IPS DF 6.9 (cell line): Measurements from ENCODE around the gene MYH11.
"Not testable (repeated sequence)": the region's sequence is repeated elsewhere in the genome, so short reads cannot be mapped to it uniquely, and the experiment has no call there.

Experiments used
- DNase-seq: peaks from one replicate; pipeline ENCODE4 v3.0.0-alpha.2; 2013; ENCODE audit warnings: low read depth, low spot score
- H3K27ac ChIP-seq: one replicate; pipeline ENCODE4 v1.5.1; 2013; ENCODE audit warnings: low read length, control low read depth
- H3K27me3 ChIP-seq: 2 replicates; pipeline ENCODE4 v1.6.1; 2013; ENCODE audit warnings: mild to moderate bottlenecking, low read length; ENCODE audit not compliant: control insufficient read depth, insufficient read depth
- H3K36me3 ChIP-seq: 2 replicates; pipeline ENCODE4 v1.6.1; 2013; ENCODE audit warnings: low read length; ENCODE audit not compliant: control insufficient read depth, insufficient read depth
- H3K4me1 ChIP-seq: 2 replicates; pipeline ENCODE4 v1.6.1; 2013; ENCODE audit warnings: low read length; ENCODE audit not compliant: control insufficient read depth, insufficient read depth
- H3K4me3 ChIP-seq: 2 replicates; pipeline ENCODE4 v1.5.1; 2013; ENCODE audit warnings: mild to moderate bottlenecking, low read length
- H3K9me3 ChIP-seq: 2 replicates; pipeline ENCODE4 v1.6.1; 2013; ENCODE audit warnings: low read length, inconsistent platforms; ENCODE audit not compliant: control insufficient read depth, insufficient read depth
- WGBS: extraction: QIAGEN DNeasy Blood & Tissue Kit; methylation state at CpG from one replicate; pipeline ENCODE4 v1.1.7; 2013; ENCODE audit warnings: mixed read lengths, missing lambda C conversion rate; ENCODE audit not compliant: insufficient read length, insufficient coverage; 5-methylcytosine and 5-hydroxymethylcytosine counted together

The MYH11 gene

DNA sequence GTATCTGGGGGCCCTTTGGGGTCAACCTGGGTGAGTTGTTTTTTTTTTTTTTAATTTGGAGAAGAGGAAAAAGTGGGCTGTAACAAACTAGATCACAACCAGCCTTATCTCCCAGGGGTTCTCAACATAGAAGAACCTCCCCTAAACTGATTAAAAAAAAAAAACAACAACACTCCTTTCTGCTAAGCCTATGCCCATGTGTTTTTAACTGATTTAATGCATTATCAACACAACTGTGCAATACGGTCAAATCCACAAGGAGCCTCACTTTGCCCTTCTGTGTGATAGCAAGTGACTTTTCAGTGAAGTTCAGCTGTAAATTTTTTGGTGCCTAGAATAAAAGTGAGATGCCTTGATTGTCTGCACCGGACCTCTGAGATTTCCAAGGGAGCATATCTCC, 646 bp downstream of the MYH11 start:
- H3K4me3 ChIP-seq = no peak overlapping the region
- no peaks in the 10 kb centered on the region for H3K4me1 ChIP-seq
- no peaks in the 10 kb centered on the region for H3K36me3 ChIP-seq
- no peak overlapping the region for H3K27ac ChIP-seq
- no peaks in the 10 kb centered on the region for H3K9me3 ChIP-seq
- peaks cover 22% of the 10 kb centered on the region; the same call in 1 of the 2 replicates for H3K27me3 ChIP-seq
- no peak for DNase-seq
- WGBS = no CpG with 5 or more reads among the region's 2 CpGs

DNA sequence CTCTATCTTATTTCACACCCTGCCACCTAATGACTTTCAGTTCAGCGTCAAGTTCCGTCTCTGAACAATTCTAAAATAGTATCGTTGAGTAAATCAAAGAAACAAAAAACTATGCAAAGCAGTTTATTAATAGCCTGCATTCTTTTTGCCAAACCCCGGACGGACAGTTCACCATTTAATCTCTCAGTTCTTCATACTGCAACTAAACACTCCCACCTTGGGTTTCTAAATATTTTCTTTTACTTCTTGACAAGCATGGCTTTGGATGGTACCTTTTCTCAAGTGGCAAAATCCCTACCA, 1.2 kb downstream of the MYH11 start:
- Histone ChIP-seq H3K27ac (no peak overlapping the region), H3K9me3 (no peaks in the 10 kb centered on the region), H3K36me3 (no peaks in the 10 kb centered on the region), H3K4me1 (no peaks in the 10 kb centered on the region), H3K27me3 (peaks cover 22% of the 10 kb centered on the region; the same call in 1 of the 2 replicates), H3K4me3 (no peak overlapping the region)
- no peak for DNase-seq
- WGBS = 100% methylated on average over 2 of the region's 5 CpGs

DNA sequence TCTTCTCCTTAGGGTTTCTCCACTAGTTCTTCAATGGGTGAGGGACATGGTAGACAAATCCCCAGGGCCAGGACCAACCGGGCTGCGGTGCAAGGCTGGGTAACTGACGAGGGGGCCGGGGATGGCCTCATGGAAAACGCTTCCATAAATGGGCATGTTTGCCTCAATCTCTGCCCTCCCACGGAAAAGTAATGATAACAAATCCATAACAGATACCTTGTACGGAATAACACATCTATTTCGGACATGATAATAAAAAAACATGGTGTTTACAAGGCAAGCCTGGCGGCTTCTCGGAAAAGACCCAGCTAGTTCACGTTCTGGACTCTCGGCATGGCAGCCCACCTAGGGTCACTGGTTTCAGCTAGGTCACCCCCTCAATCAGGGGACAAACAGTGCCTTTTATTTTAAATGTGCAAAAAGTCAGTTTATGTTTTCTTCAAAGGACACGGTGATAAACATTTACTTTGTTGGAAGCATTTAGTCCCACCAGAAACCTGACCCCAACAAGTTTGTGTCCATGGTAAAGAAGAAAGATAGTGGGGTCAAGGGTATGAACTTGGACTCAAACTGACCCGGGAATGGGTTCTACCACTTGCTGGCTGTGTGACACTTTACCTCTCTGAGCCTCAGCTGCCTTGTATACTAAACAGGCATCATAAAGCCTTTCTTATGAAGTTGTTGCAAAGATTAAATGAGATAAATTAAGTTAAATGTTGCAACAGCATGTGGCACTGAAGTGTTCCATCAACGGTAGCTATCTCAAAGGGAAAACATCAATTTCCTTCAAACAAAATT, 1.7 kb downstream of the MYH11 start:
- DNase-seq = no peak
- no peak overlapping the region for H3K27ac ChIP-seq
- WGBS = no CpG with 5 or more reads among the region's 15 CpGs
- no peaks in the 10 kb centered on the region for H3K4me1 ChIP-seq
- H3K4me3 ChIP-seq = no peak overlapping the region
- no peaks in the 10 kb centered on the region for H3K9me3 ChIP-seq
- peaks cover 22% of the 10 kb centered on the region; the same call in 1 of the 2 replicates for H3K27me3 ChIP-seq
- no peaks in the 10 kb centered on the region for H3K36me3 ChIP-seq

DNA sequence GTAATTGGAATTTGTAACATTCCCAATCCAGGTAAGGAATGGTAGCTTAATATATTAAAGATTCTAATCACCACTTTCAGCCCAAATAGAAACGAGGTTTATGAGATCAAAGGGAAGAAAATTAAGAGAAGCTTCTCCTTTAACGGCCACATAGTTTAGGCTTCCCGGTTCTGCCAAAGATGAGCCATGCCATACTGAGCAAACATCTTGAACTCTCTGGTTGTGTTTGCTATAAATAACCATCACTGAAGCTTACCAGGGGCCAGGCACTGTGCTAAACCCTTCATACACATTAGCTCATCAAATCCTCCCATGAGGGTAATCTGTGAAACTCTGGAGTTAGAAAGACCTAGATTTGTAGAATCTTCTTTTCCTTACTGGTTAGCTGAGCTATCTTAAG, 2.8 kb downstream of the MYH11 start:
- Histone ChIP-seq H3K4me3 (no peak overlapping the region), H3K36me3 (no peaks in the 10 kb centered on the region), H3K4me1 (no peaks in the 10 kb centered on the region), H3K27me3 (peaks cover 22% of the 10 kb centered on the region; the same call in 1 of the 2 replicates), H3K27ac (no peak overlapping the region), H3K9me3 (no peaks in the 10 kb centered on the region)
- WGBS = no CpG with 5 or more reads among the region's 3 CpGs
- no peak for DNase-seq

DNA sequence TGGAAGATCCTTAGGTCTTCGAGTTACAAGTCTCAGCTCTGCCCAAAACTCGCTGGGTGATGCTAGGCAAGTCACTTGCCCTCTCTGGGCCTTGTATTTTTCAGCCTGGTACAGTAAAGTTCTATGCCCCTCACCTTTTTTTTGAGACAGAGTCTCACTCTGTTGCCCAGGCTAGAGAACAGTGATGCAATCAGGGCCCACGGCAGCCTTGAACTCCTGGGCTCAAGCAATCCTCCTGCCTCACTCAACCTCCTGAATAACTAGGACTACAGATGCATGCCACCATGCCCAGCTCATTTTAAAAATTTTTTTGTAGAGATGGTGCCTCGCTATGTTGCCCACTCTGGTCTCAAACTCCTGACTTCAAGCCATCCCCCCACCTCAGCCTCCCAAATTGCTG, 3.8 kb downstream of the MYH11 start:
- DNase-seq = no peak
- H3K4me3 ChIP-seq = no peak overlapping the region
- no peaks in the 10 kb centered on the region for H3K36me3 ChIP-seq
- H3K9me3 ChIP-seq = no peaks in the 10 kb centered on the region
- H3K27ac ChIP-seq = no peak overlapping the region
- peaks cover 20% of the 10 kb centered on the region; the same call in 1 of the 2 replicates for H3K27me3 ChIP-seq
- no CpG with 5 or more reads among the region's 4 CpGs for WGBS
- no peaks in the 10 kb centered on the region for H3K4me1 ChIP-seq

DNA sequence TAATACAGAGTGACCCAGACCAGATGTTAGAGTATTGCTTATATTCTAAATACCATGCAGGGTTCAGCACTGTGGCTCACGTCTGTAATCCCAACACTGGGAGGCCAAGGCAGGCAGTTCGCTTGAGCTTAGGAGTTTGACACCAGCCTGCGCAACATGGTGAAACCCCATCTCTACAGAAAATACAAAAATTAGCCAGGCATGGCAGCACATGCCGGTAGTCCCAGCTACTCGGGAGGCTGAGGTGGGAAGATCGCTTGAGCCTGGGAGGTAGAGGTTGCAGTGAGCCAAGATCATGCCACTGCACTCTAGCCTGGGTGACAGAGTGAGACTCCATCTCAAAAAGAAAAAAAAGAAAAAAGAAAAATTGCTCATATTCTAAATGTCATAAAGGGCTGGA, 6.3 kb downstream of the MYH11 start:
- not testable (repeated sequence) for H3K27me3 ChIP-seq, H3K4me1 ChIP-seq, H3K36me3 ChIP-seq, H3K4me3 ChIP-seq, H3K27ac ChIP-seq, H3K9me3 ChIP-seq, DNase-seq
- no CpG with 5 or more reads among the region's 6 CpGs for WGBS

DNA sequence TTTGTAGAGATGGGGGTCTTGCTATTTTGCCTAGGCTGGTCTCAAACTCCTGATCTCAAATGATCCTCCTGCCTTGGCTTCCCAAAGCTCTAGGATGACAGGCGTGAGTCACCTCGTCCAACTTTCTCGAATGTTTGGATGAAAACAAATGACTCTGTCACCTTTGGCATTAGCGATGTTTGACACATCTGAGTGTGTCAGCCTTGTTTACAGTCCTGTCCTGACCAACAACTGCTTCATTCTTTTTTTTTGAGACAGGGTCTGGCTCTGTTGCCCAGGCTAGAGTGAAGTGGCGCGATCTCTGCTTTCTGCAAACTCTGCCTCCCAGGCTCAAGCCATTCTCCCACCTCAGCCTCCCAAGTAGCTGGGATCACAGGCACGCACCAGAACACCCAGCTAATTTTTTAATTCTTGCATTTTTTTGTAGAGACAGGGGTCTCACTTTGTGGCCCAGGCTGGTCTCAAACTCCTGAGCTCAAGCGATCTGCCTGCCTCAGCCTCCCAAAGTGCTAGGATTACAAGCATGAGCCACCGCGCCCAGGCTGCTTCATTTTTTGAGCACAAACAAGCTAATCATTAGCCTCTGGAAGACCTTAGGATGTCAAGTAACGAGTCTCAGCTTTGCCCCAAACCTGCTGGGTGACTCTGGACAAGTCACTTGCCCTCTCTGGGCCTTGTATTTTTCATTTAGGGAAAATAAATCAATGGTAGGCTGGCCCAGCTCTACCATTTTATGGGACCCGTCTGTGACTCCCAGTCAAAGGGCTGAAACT, 7.4 kb downstream of the MYH11 start:
- H3K27ac ChIP-seq = no peak overlapping the region
- H3K27me3 ChIP-seq = no peaks in the 10 kb centered on the region

DNA sequence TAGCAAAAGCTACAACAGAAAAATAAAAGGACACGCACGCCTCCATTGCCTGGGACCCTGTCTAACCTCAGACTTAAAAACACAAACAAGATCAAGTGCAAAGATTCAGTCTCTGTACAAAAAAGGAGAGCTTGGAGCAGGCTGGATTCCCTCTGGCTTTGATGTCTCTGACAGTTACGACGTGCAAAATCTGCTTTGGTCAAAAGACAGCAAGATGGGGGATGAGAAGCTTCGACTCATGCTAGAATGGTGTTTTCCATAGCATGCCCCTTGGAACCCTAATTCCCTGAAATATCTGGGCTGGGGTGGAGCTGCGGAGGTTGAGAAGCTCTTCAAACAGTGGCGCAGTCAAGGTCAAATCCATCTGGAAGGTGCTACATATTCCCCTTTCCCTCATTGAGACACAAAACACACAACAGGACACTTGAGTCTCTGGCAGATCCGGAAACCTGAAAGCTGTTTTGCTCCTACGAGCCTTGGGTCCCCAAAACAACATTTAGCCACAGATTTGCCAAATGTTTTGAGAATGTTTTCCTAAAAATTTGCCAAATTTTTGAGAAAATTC, 9.1 kb downstream of the MYH11 start:
- no peak overlapping the region for H3K4me3 ChIP-seq
- no CpG with 5 or more reads among the region's 9 CpGs for WGBS
- DNase-seq = no peak
- H3K36me3 ChIP-seq = no peaks in the 10 kb centered on the region
- no peaks in the 10 kb centered on the region for H3K4me1 ChIP-seq
- no peak overlapping the region for H3K27ac ChIP-seq
- no peaks in the 10 kb centered on the region for H3K27me3 ChIP-seq
- H3K9me3 ChIP-seq = no peaks in the 10 kb centered on the region

More for the DNA sequence above, 7.4 kb downstream of the MYH11 start:
- Histone ChIP-seq H3K9me3 (no peaks in the 10 kb centered on the region), H3K4me3 (no peak overlapping the region), H3K36me3 (no peaks in the 10 kb centered on the region), H3K4me1 (no peaks in the 10 kb centered on the region)
- no peak for DNase-seq
- no CpG with 5 or more reads among the region's 12 CpGs for WGBS

DNA sequence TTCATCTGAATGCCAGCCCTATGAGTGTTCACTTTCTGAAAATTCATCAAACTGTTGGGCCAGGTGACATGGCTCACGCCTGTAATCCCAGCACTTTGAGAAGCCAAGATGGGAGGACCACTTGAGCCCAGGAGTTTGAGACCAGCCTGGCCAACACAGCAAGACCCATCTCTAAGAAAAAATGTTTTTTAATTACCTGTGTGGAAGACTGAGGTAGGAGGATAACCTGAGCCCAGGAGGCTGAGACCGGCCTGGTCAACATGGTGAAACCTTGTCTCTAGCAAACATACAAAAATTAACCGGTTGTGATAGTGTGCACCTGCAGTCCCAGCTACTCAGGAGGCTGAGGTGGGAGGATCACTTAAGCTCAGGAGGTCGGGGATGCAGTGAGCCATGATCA, 10.3 kb downstream of the MYH11 start:
- no CpG with 5 or more reads among the region's 4 CpGs for WGBS

DNA sequence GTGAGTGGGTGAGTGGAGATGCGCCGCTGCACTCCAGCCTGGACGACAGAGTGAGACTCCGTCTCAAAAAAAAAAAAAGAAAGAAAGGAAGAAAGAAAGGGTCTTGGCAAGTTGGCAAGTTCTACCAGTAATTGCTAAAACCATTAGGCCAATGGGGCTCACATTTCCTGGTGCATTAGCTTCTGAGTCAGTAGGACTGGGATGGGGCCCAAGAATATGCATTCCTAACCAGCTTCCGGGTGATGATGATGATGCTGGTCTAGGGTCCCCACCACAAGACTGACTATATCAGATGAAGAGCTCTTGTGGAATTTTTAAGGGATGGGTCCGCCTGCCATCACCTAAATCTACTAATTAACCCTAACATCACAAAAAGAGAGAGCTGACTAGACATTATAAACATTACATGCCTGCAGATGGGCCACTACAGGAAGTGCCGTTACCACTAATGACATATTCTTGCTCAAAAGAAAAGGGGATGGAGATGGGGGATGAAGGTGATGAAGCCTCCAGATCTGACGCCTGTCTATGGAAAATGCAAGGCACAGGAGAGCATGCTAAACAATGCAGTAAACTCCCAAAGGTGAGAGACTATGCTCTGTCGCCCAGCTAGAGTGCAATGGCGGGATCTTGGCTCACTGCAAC, 13.1 kb downstream of the MYH11 start:
- no peak overlapping the region for H3K4me3 ChIP-seq
- H3K27ac ChIP-seq = no peak overlapping the region
- H3K36me3 ChIP-seq = no peaks in the 10 kb centered on the region
- H3K4me1 ChIP-seq = no peaks in the 10 kb centered on the region
- H3K9me3 ChIP-seq = no peaks in the 10 kb centered on the region
- no peaks in the 10 kb centered on the region for H3K27me3 ChIP-seq
- no peak for DNase-seq
- WGBS = no CpG with 5 or more reads among the region's 10 CpGs

More for the DNA sequence above, 10.3 kb downstream of the MYH11 start:
- Histone ChIP-seq H3K27me3 (no peaks in the 10 kb centered on the region), H3K9me3 (no peaks in the 10 kb centered on the region), H3K4me3 (no peak overlapping the region), H3K27ac (no peak overlapping the region), H3K4me1 (no peaks in the 10 kb centered on the region), H3K36me3 (no peaks in the 10 kb centered on the region)
- DNase-seq = no peak
